Mammary epithelial cell (primary cell): Measurements from ENCODE around the gene ZNF613.

ENCODE experiments used
- CTCF ChIP-seq, 2 donors: IDR thresholded peaks in 1 of 2; conservative IDR thresholded peaks in 1 of 2; 2 replicates each; pipeline ENCODE4 v1.5.1; 2011 to 2012; ENCODE audit warnings: inconsistent platforms in 2 of 2, low read length in 2 of 2, mild to moderate bottlenecking in 2 of 2, control low read depth in 1 of 2, low read depth in 1 of 2; ENCODE audit not compliant: insufficient read depth in 1 of 2; ENCODE audit errors: extremely low read depth in 1 of 2
- EZH2 ChIP-seq: IDR thresholded peaks from 2 replicates; pipeline ENCODE4 v1.6.1; 2012; ENCODE audit warnings: low read length, inconsistent platforms, borderline replicate concordance

DNA sequence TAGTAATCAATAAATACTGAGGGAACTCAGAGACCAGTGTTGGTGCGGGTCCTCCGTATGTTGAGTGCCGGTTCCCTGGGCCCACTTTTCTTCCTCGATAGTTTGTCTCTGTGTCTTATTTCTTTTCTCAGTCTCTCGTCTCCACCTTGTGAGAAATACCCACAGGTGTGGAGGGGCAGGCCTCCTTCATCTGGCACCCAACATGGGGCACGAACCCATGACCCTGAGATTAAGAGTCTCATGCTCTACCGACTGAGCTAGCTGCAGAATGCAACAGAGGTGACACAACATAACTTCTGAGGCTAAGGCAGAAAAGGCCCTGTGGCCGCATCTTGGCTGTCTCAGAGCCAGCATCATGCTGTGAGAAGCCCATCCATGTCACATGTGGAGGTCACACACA is 5.3 kb upstream of the ZNF613 start:
- no peak for TF ChIP-seq CTCF (conservative IDR thresholded peaks at IDR 0.05 in 1 of 2, IDR thresholded peaks at IDR 0.05 in 1 of 2; ENCODE audit: extremely low read depth in 1 of 2, insufficient read depth in 1 of 2, low read depth in 1 of 2, low read length in 2 of 2)
- TF ChIP-seq EZH2 = no peak
